ENCODE data around the gene SLC5A10. TPM values are rescaled to one million over a fixed set of nuclear protein-coding genes. Genes with fewer than 3 reads are reported as not detected.
"Not testable (repeated sequence)": the region's sequence is repeated elsewhere in the genome, so short reads cannot be mapped to it uniquely, and the experiment has no call there.

Gene SLC5A10
- total RNA-seq, 1 donor from 2014 or later: 0.13 TPM

DNA sequence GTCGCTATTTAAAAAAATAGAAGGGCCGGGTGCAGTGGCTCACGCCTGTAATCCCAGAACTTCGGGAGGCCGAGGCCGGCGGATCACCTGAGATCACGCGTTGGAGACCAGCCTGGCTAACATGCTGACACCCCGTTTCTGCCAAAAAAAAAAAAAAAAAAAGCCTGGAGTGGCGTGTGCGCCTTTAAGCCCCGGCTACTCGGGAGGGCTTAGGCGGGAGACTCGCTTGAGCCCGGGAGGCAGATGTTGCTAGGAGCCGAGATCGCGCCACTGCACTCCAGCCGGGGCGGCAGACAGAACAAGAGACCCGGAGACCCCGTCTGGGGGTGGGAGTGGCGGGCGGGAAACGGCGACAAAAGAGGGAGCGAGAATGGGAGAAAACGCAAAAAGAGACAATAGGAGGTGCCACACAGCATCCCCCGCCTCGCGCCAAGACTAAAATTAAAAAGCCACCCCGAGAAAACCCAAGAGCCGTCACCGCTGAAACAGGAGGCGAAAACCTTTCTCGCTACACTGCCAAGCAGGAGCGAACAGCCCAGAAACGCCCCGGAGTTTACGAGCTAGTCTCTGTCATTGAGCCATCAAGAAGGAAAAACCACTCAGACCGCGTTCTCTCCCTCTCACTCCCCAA lies 111.5 kb downstream of the SLC5A10 start:
- intact Hi-C loops (cut with DNase I): not testable (repeated sequence)
- peak; percentile 77 for DNase-seq (ENCODE audit: low spot score)

DNA sequence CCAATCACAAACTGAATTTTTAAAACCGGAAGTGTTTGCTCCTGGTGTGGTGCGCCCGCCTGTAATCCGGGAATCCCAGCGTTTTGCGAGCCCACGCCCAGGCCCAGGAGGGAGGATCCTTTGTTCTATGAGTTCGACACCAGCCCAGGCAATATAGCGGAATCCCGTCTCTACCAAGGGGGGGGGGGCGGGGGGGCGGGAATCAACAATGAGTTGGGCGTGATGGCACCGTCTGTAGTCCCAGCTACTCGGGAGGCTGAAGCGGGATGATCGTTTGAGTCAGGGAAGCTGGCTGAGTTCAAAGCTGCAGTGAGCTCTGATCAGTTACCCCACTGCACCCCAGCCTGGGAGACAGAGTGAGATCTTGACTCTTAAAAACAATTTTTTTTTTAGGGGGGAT lies 112.4 kb downstream of the SLC5A10 start:
- intact Hi-C loops (cut with DNase I): not testable (repeated sequence)
- DNase-seq (ENCODE audit: low spot score): peak; percentile 31

DNA sequence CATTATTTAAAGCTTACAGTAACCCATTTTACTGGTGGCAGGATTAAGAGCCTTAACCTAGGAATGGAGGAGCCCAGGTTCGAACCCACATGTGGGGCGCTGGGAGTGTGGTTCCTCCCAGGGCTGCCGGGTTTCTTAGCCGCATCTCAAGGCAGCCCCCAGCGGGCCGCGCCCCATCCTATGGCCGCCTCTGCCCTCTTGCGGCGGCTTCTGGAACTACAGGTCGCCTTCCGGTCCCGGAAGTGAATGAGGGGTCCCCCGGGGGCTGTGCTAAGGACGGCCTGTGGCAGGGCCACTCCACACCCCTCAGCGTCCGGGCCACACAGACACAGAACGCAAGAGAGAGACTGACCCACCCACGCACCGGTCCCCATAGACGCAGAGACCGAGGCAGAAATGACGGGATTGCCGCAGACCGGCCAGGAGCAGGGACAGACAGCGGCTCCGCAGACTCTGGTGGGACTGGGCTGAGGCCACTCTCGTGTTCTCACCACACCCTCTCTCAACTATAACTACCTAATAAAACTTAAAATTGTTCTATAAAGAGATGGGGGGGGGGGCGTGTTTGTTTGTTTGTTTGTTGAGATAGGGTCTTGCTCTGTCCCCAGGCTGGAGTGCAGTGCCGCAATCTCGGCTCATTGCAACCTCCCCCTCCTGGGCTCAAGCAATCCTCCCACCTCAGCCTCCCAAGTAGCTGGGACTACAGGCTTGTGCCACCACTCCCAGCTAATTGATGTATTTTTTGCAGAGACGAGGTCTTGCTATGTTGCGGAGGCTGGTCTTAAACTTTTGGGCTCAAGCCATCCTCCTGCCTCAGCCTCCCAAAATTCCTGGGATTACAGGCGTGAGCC lies 118.6 kb downstream of the SLC5A10 start:
- intact Hi-C loops (cut with DNase I); DNase-seq (ENCODE audit: low spot score): not testable (repeated sequence)

Other genes starting within 250 kb of the SLC5A10 start
- gene FBXW10, start 208.1 kb upstream of the SLC5A10 start, total RNA-seq: 0.51 TPM
- gene TVP23B, start 171.0 kb upstream of the SLC5A10 start, total RNA-seq: 21.0 TPM
- gene PRPSAP2, start 94.0 kb upstream of the SLC5A10 start, total RNA-seq: 20.9 TPM
- 2.5 TPM for gene FAM83G, start 52.6 kb downstream of the SLC5A10 start, total RNA-seq
- 2.9 TPM for gene GRAP, start 94.8 kb downstream of the SLC5A10 start, total RNA-seq
- gene GRAPL, start 175.4 kb downstream of the SLC5A10 start, total RNA-seq: 1.7 TPM